OCI-LY1 (cell line): Measurements from ENCODE around the gene CLBA1.

Experiments used
- CTCF ChIP-seq: fragments of 200-600 bp; sonication (generic), shearing (Covaris generic); IDR thresholded peaks from 2 replicates; pipeline ENCODE4 v1.5.1; 2017; ENCODE audit warnings: mild to moderate bottlenecking, antibody characterized with exemption, low read length, moderate library complexity, mixed read lengths
- EZH2 ChIP-seq: fragments of 200-600 bp; sonication (generic), shearing (Covaris generic); IDR thresholded peaks from 2 replicates; pipeline ENCODE4 v1.8.0; 2017; ENCODE audit warnings: borderline replicate concordance, mixed run types, mild to moderate bottlenecking, antibody characterized with exemption, low read length, moderate library complexity, mixed read lengths

GRCh38 chr14:105030836-105031396 lies 45.3 kb downstream of the CLBA1 start:
- no peak for TF ChIP-seq CTCF
- no peak for TF ChIP-seq EZH2
